IMR-90 (cell line): Measurements from ENCODE around the gene ZNF296. TPM values are rescaled to one million over a fixed set of nuclear protein-coding genes. Genes with fewer than 3 reads are reported as not detected.

Experiments used
- ATAC-seq: fragments of 200-7000 bp; cut with Tn5 transposase; 2 replicates; pipeline ENCODE4 v1.9.1; 2020; ENCODE audit warnings: low read depth, mild to moderate bottlenecking, moderate library complexity
- BruUV-seq: library from RNA; stranded (reverse); fragments of 400-500 nt; replicated peaks from 2 replicates; lab custom pipeline; 2021; lab: Mats Ljungman, UMichigan
- CTCF ChIA-PET: fragments of 300-600 bp; formaldehyde crosslinking; extraction: SDS; loops from one replicate; lab custom pipeline; 2021; ENCODE audit warnings: antibody characterized with exemption; lab: Yijun Ruan, JAX
- POLR2A ChIA-PET: fragments of 300-600 bp; sonication (Branson Sonifier 250); formaldehyde crosslinking; loops from one replicate; lab custom pipeline; 2022; ENCODE audit warnings: antibody characterized with exemption; ENCODE audit not compliant: unreplicated experiment; lab: Charles Lee
- DNase-seq: peaks from one replicate; pipeline ENCODE4 v3.0.0; 2013
- H2AFZ ChIP-seq: replicated peaks from 2 replicates; pipeline ENCODE3; 2013; ENCODE audit warnings: low read length, mild to moderate bottlenecking; ENCODE audit not compliant: poor library complexity
- H2AK5ac ChIP-seq: 2 replicates; pipeline ENCODE4 v1.6.1; 2013; ENCODE audit warnings: low read depth, low read length, inconsistent platforms
- H2AK9ac ChIP-seq: replicated peaks from 2 replicates; pipeline ENCODE3; 2013; ENCODE audit warnings: mild to moderate bottlenecking, low read depth, low read length, moderate library complexity; ENCODE audit not compliant: poor library complexity
- H2BK120ac ChIP-seq: 2 replicates; pipeline ENCODE4 v1.6.1; 2013; ENCODE audit warnings: low read depth, low read length, inconsistent platforms
- H2BK15ac ChIP-seq: 3 replicates; pipeline ENCODE4 v1.6.1; 2013; ENCODE audit warnings: low read depth, low read length, inconsistent platforms
- H2BK20ac ChIP-seq: 2 replicates; pipeline ENCODE4 v1.6.1; 2013; ENCODE audit warnings: low read depth, mild to moderate bottlenecking, inconsistent platforms, low read length, moderate library complexity
- H2BK5ac ChIP-seq: 2 replicates; pipeline ENCODE4 v1.6.1; 2013; ENCODE audit warnings: mild to moderate bottlenecking, low read depth, low read length, inconsistent platforms; ENCODE audit not compliant: poor library complexity, severe bottlenecking
- H3K14ac ChIP-seq: replicated peaks from 2 replicates; pipeline ENCODE4 v1.6.1; 2013; ENCODE audit warnings: low read depth, low read length, inconsistent platforms
- H3K18ac ChIP-seq: 2 replicates; pipeline ENCODE4 v1.6.1; 2013; ENCODE audit warnings: low read depth, low read length, control low read depth
- H3K23ac ChIP-seq: 2 replicates; pipeline ENCODE4 v1.6.1; 2013; ENCODE audit warnings: low read depth, low read length, inconsistent platforms
- H3K27ac ChIP-seq: 2 replicates; pipeline ENCODE4 v1.5.1; 2013; ENCODE audit warnings: mild to moderate bottlenecking, control low read depth, low read length; ENCODE audit not compliant: insufficient read depth
- H3K27me3 ChIP-seq: 2 replicates; pipeline ENCODE4 v1.6.1; 2013; ENCODE audit warnings: low read length; ENCODE audit not compliant: control insufficient read depth, insufficient read depth
- H3K36me3 ChIP-seq: 2 replicates; pipeline ENCODE4 v1.6.1; 2013; ENCODE audit warnings: low read length, mixed read lengths; ENCODE audit not compliant: control insufficient read depth, insufficient read depth
- H3K4ac ChIP-seq: 2 replicates; pipeline ENCODE4 v1.6.1; 2013; ENCODE audit warnings: low read depth, low read length, inconsistent platforms
- H3K4me1 ChIP-seq: 2 replicates; pipeline ENCODE4 v1.6.1; 2013; ENCODE audit warnings: low read length, mixed read lengths; ENCODE audit not compliant: control insufficient read depth, insufficient read depth
- H3K4me2 ChIP-seq: 2 replicates; pipeline ENCODE4 v1.6.1; 2013; ENCODE audit warnings: low read depth, mild to moderate bottlenecking, control low read depth, low read length, moderate library complexity
- H3K4me3 ChIP-seq: 2 replicates; pipeline ENCODE4 v1.5.1; 2013; ENCODE audit warnings: low read depth, mild to moderate bottlenecking, control low read depth, low read length, moderate library complexity; ENCODE audit not compliant: insufficient read depth
- H3K56ac ChIP-seq: 2 replicates; pipeline ENCODE4 v1.6.1; 2013; ENCODE audit warnings: low read length, inconsistent platforms; ENCODE audit not compliant: insufficient read depth; ENCODE audit errors: extremely low read depth
- H3K79me1 ChIP-seq, 2 experiments: 2 replicates each; pipeline ENCODE4 v1.6.1; 2013; ENCODE audit warnings: low read length in 2 of 2, inconsistent platforms in 1 of 2, low read depth in 1 of 2
- H3K9ac ChIP-seq: 2 replicates; pipeline ENCODE4 v1.6.1; 2013; ENCODE audit warnings: low read depth, low read length, control low read depth
- H3K9me1 ChIP-seq: 2 replicates; pipeline ENCODE4 v1.6.1; 2013; ENCODE audit warnings: low read length, inconsistent platforms; ENCODE audit not compliant: insufficient read depth
- H3K9me3 ChIP-seq: 2 replicates; pipeline ENCODE4 v1.6.1; 2013; ENCODE audit warnings: low read length; ENCODE audit not compliant: control insufficient read depth, insufficient read depth
- H4K20me1 ChIP-seq: 2 replicates; pipeline ENCODE4 v1.6.1; 2013; ENCODE audit warnings: low read length, inconsistent platforms; ENCODE audit not compliant: insufficient read depth
- H4K5ac ChIP-seq: 2 replicates; pipeline ENCODE4 v1.6.1; 2013; ENCODE audit warnings: mild to moderate bottlenecking, low read depth, low read length, control low read depth
- H4K8ac ChIP-seq, 2 experiments: 2 replicates each; pipeline ENCODE4 v1.6.1; 2013; ENCODE audit warnings: low read depth in 2 of 2, low read length in 2 of 2, control low read depth in 1 of 2, inconsistent platforms in 1 of 2
- H4K91ac ChIP-seq: 2 replicates; pipeline ENCODE4 v1.6.1; 2013; ENCODE audit warnings: low read depth, low read length, inconsistent platforms; ENCODE audit not compliant: insufficient read depth
- CHD1 ChIP-seq: IDR thresholded peaks from 2 replicates; pipeline ENCODE4 v1.6.1; 2012; ENCODE audit warnings: low read depth, low read length, improper control_type of control experiment
- WGBS, 2 experiments: methylation state at CpG; one replicate each; pipeline versions ENCODE4 v1.1.5 to v1.1.7; 2013; ENCODE audit warnings: missing lambda C conversion rate in 2 of 2; ENCODE audit not compliant: insufficient read length in 1 of 2; ENCODE audit errors: extremely low coverage in 2 of 2; 5-methylcytosine and 5-hydroxymethylcytosine counted together
- dilution Hi-C: fragments of 300-500 bp; cut with HindIII; formaldehyde crosslinking; loops from one replicate; pipeline ENCODE4 v1.14.3; 2018; ENCODE audit warnings: low sequenced_read_pairs; ENCODE audit not compliant: unreplicated experiment
- in situ Hi-C: fragments of 300-500 bp; cut with MboI; formaldehyde crosslinking; loops from 3 replicates; pipeline ENCODE4 v1.14.3; 2019; ENCODE audit warnings: low sequenced_read_pairs, inconsistent platforms, mixed read lengths
- intact Hi-C: fragments of 100-400 bp; cut with micrococcal nuclease; formaldehyde crosslinking; loops from 2 replicates; pipeline ENCODE4 v1.10.0; 2022
- polyA plus RNA-seq, 3 experiments: library from polyadenylated mRNA; depleted of rRNA; stranded (reverse); fragments of >200 nt; gene quantifications; 2 replicates each; pipeline ENCODE4 v1.2.3, GENCODE V29; 2012; ENCODE audit warnings: low replicate concordance in 1 of 3
- total RNA-seq: library from RNA; depleted of rRNA; stranded (reverse); fragments of >200 nt; gene quantifications from 2 replicates; pipeline ENCODE4 v1.2.3, GENCODE V29; 2012
- TF ChIP-seq, protein P1 (sequence below): conservative IDR thresholded peaks from 2 replicates; pipeline ENCODE4 v1.5.1; 2012; ENCODE audit warnings: mild to moderate bottlenecking, low read depth, low read length, improper control_type of control experiment

Gene ZNF296
- total and polyA plus RNA-seq, 2 of the 4 experiments (the other 2 are of a cell fraction): 0.10 TPM; not detected in 1

DNA sequence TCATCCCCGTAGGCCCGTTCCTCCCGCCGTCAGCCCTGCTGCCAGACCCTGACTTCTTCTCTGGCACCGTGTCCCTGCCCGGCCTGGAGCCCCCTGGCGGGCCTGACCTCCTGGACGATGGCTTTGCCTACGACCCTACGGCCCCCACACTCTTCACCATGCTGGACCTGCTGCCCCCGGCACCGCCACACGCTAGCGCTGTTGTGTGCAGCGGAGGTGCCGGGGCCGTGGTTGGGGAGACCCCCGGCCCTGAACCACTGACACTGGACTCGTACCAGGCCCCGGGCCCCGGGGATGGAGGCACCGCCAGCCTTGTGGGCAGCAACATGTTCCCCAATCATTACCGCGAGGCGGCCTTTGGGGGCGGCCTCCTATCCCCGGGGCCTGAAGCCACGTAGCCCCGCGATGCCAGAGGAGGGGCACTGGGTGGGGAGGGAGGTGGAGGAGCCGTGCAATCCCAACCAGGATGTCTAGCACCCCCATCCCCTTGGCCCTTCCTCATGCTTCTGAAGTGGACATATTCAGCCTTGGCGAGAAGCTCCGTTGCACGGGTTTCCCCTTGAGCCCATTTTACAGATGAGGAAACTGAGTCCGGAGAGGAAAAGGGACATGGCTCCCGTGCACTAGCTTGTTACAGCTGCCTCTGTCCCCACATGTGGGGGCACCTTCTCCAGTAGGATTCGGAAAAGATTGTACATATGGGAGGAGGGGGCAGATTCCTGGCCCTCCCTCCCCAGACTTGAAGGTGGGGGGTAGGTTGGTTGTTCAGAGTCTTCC is 38.7 kb downstream of the ZNF296 start:
- H3K4me3 ChIP-seq: no peak overlapping the region
- no peak overlapping the region for H2BK120ac ChIP-seq
- no peaks in the 10 kb centered on the region for H3K27me3 ChIP-seq
- peak overlapping the region; percentile 72 for H2AK9ac ChIP-seq
- no peaks in the 10 kb centered on the region for H3K9me3 ChIP-seq
- peaks cover 20 to 31% of the 10 kb centered on the region in 2 experiments for H3K79me1 ChIP-seq
- BruUV-seq: no TSS peak
- peak overlapping the region in 1 of 2 experiments; percentile 75; a peak in 2 of 4 replicates for H4K8ac ChIP-seq
- no peak overlapping the region for H4K91ac ChIP-seq
- H4K5ac ChIP-seq: no peak overlapping the region
- ChIA-PET CTCF (interaction anchor here (1.0 kb wide), 1 partner anchor 28 kb away, joined by 4 read pairs; no protein-coding TSS in a partner anchor), POLR2A (no interaction called here)
- no peak overlapping the region for H3K14ac ChIP-seq
- no peak overlapping the region for H2BK5ac ChIP-seq
- H3K27ac ChIP-seq: no peak overlapping the region
- H3K9ac ChIP-seq: no peak overlapping the region
- intact Hi-C loops (no loop called here), in situ Hi-C loops (no loop called here), dilution Hi-C loops (no loop called here)
- H2AFZ ChIP-seq: no peak overlapping the region
- no peak overlapping the region for H2BK15ac ChIP-seq
- TF ChIP-seq CHD1: no peak
- TF ChIP-seq, protein P1, sequence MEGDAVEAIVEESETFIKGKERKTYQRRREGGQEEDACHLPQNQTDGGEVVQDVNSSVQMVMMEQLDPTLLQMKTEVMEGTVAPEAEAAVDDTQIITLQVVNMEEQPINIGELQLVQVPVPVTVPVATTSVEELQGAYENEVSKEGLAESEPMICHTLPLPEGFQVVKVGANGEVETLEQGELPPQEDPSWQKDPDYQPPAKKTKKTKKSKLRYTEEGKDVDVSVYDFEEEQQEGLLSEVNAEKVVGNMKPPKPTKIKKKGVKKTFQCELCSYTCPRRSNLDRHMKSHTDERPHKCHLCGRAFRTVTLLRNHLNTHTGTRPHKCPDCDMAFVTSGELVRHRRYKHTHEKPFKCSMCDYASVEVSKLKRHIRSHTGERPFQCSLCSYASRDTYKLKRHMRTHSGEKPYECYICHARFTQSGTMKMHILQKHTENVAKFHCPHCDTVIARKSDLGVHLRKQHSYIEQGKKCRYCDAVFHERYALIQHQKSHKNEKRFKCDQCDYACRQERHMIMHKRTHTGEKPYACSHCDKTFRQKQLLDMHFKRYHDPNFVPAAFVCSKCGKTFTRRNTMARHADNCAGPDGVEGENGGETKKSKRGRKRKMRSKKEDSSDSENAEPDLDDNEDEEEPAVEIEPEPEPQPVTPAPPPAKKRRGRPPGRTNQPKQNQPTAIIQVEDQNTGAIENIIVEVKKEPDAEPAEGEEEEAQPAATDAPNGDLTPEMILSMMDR: no peak
- 90% methylated on average over 13 of the region's 37 CpGs; no CpG with 5 or more reads in 1 of the 2 experiments for WGBS, 2 experiments
- peaks cover 33% of the 10 kb centered on the region for H3K36me3 ChIP-seq
- H3K56ac ChIP-seq: no peak overlapping the region
- H2AK5ac ChIP-seq: no peak overlapping the region
- no peak overlapping the region for H3K23ac ChIP-seq
- DNase-seq (no peak), ATAC-seq (no peak)
- H3K9me1 ChIP-seq: peaks cover 11% of the 10 kb centered on the region
- H3K4me2 ChIP-seq: no peak overlapping the region
- peaks cover 11% of the 10 kb centered on the region for H3K4me1 ChIP-seq
- H3K18ac ChIP-seq: no peak overlapping the region
- no peak overlapping the region for H2BK20ac ChIP-seq
- H4K20me1 ChIP-seq: peaks cover 36% of the 10 kb centered on the region
- no peak overlapping the region for H3K4ac ChIP-seq
